DLD1 (cell line): Measurements from ENCODE around the gene TSPAN9.

Experiments
- in situ Hi-C: cut with HindIII; loops from 2 replicates; pipeline ENCODE4 v1.10.0; 2017; ENCODE audit warnings: low sequenced_read_pairs

The TSPAN9 gene

GRCh38 chr12:3075315-3075714, 1.9 kb upstream of the TSPAN9 start:
- in situ Hi-C loops = loop anchor here (25.0 kb wide), 2 partner anchors 88 to 737 kb away; no protein-coding TSS in a partner anchor

GRCh38 chr12:3077572-3078081, 448 bp downstream of the TSPAN9 start:
- in situ Hi-C loops = loop anchor here (25.0 kb wide), 2 partner anchors 90 to 735 kb away; no protein-coding TSS in a partner anchor

- in situ Hi-C loops = loop anchor here (25.0 kb wide), 2 partner anchors 91 to 734 kb away; no protein-coding TSS in a partner anchor
These were observed 1.1 kb downstream of the TSPAN9 start for GRCh38 chr12:3078086-3078820.

GRCh38 chr12:3081091-3081490, 3.9 kb downstream of the TSPAN9 start:
- in situ Hi-C loops = loop anchor here (25.0 kb wide), 2 partner anchors 94 to 731 kb away; no protein-coding TSS in a partner anchor

- in situ Hi-C loops = loop anchor here (25.0 kb wide), 2 partner anchors 95 to 730 kb away; no protein-coding TSS in a partner anchor
These were observed 4.7 kb downstream of the TSPAN9 start for GRCh38 chr12:3081886-3082285.

GRCh38 chr12:3083241-3083920, 6.2 kb downstream of the TSPAN9 start:
- in situ Hi-C loops = loop anchor here (25.0 kb wide), 2 partner anchors 96 to 729 kb away; no protein-coding TSS in a partner anchor

GRCh38 chr12:3083921-3084347, 6.8 kb downstream of the TSPAN9 start:
- in situ Hi-C loops = loop anchor here (25.0 kb wide), 2 partner anchors 97 to 728 kb away; no protein-coding TSS in a partner anchor

- in situ Hi-C loops = loop anchor here (25.0 kb wide), 2 partner anchors 97 to 728 kb away; no protein-coding TSS in a partner anchor
These were observed 7.6 kb downstream of the TSPAN9 start for GRCh38 chr12:3084742-3085141.

GRCh38 chr12:3085341-3086139, 8.4 kb downstream of the TSPAN9 start:
- in situ Hi-C loops = loop anchor here (25.0 kb wide), 2 partner anchors 98 to 727 kb away; no protein-coding TSS in a partner anchor

- in situ Hi-C loops = loop anchor here (25.0 kb wide), 2 partner anchors 99 to 726 kb away; no protein-coding TSS in a partner anchor
These were observed 9.0 kb downstream of the TSPAN9 start for GRCh38 chr12:3086211-3086610.

- in situ Hi-C loops = loop anchor here (25.0 kb wide), 2 partner anchors 100 to 725 kb away; no protein-coding TSS in a partner anchor
These were observed 9.6 kb downstream of the TSPAN9 start for GRCh38 chr12:3086729-3087323.

- in situ Hi-C loops = loop anchor here (25.0 kb wide), 2 partner anchors 101 to 724 kb away; no protein-coding TSS in a partner anchor
These were observed 10.8 kb downstream of the TSPAN9 start for GRCh38 chr12:3087758-3088650.

- in situ Hi-C loops = loop anchor here (25.0 kb wide), 2 partner anchors 102 to 723 kb away; no protein-coding TSS in a partner anchor
These were observed 12.4 kb downstream of the TSPAN9 start for GRCh38 chr12:3089588-3089987.

- in situ Hi-C loops = loop anchor here (25.0 kb wide), 2 partner anchors 103 to 722 kb away; no protein-coding TSS in a partner anchor
These were observed 13.3 kb downstream of the TSPAN9 start for GRCh38 chr12:3090240-3091037.

- in situ Hi-C loops = loop anchor here (25.0 kb wide), 2 partner anchors 104 to 721 kb away; no protein-coding TSS in a partner anchor
These were observed 13.8 kb downstream of the TSPAN9 start for GRCh38 chr12:3091038-3091319.

- in situ Hi-C loops = loop anchor here (25.0 kb wide), 2 partner anchors 104 to 721 kb away; no protein-coding TSS in a partner anchor
These were observed 14.4 kb downstream of the TSPAN9 start for GRCh38 chr12:3091382-3092241.

- in situ Hi-C loops = loop anchor here (25.0 kb wide), 2 partner anchors 105 to 720 kb away; no protein-coding TSS in a partner anchor
These were observed 15.6 kb downstream of the TSPAN9 start for GRCh38 chr12:3092764-3093163.
